OCI-M1 (cell line): ENCODE results near the gene PRKG1.
"Not testable (repeated sequence)": the region's sequence is repeated elsewhere in the genome, so short reads cannot be mapped to it uniquely, and the experiment has no call there.

Experiments used
- DNase-seq: peaks from one replicate; lab custom pipeline; 2025; lab: John Stamatoyannopoulos, UW

PRKG1 gene

GRCh38 chr10:51700228-51700817 is 626.0 kb downstream of the PRKG1 start:
- DNase-seq, result peak; percentile 60

GRCh38 chr10:51705774-51706173 is 631.5 kb downstream of the PRKG1 start:
- no peak for DNase-seq

- no peak for DNase-seq
These were observed 631.9 kb downstream of the PRKG1 start for GRCh38 chr10:51706225-51706624.

- DNase-seq, result no peak
These were observed 633.1 kb downstream of the PRKG1 start for GRCh38 chr10:51707392-51707791.

GRCh38 chr10:51707821-51708424 is 633.6 kb downstream of the PRKG1 start:
- no peak for DNase-seq

GRCh38 chr10:51708609-51709008 is 634.3 kb downstream of the PRKG1 start:
- no peak for DNase-seq

- no peak for DNase-seq
These were observed 635.2 kb downstream of the PRKG1 start for GRCh38 chr10:51709324-51709972.

- DNase-seq, result peak; percentile 23
These were observed 637.2 kb downstream of the PRKG1 start for GRCh38 chr10:51711519-51711891.

- DNase-seq, result no peak
These were observed 642.7 kb downstream of the PRKG1 start for GRCh38 chr10:51716981-51717380.

GRCh38 chr10:51718804-51719291 is 644.6 kb downstream of the PRKG1 start:
- no peak for DNase-seq

GRCh38 chr10:51724038-51724437 is 649.8 kb downstream of the PRKG1 start:
- DNase-seq, result no peak

- DNase-seq, result no peak
These were observed 655.7 kb downstream of the PRKG1 start for GRCh38 chr10:51729822-51730555.

- no peak for DNase-seq
These were observed 658.8 kb downstream of the PRKG1 start for GRCh38 chr10:51733057-51733456.

- DNase-seq, result no peak
These were observed 668.9 kb downstream of the PRKG1 start for GRCh38 chr10:51743146-51743545.

- no peak for DNase-seq
These were observed 670.1 kb downstream of the PRKG1 start for GRCh38 chr10:51744235-51745000.

GRCh38 chr10:51745397-51745796 is 671.1 kb downstream of the PRKG1 start:
- no peak for DNase-seq

- no peak for DNase-seq
These were observed 672.9 kb downstream of the PRKG1 start for GRCh38 chr10:51747216-51747615.

GRCh38 chr10:51748959-51749358 is 674.7 kb downstream of the PRKG1 start:
- no peak for DNase-seq

- no peak for DNase-seq
These were observed 684.1 kb downstream of the PRKG1 start for GRCh38 chr10:51758366-51758765.

GRCh38 chr10:51758838-51759237 is 684.6 kb downstream of the PRKG1 start:
- not testable (repeated sequence) for DNase-seq

GRCh38 chr10:51759896-51760534 is 685.7 kb downstream of the PRKG1 start:
- DNase-seq, result no peak
